Naive thymus-derived CD8-positive, alpha-beta T cell (primary cell): Measurements from ENCODE around the gene GALNT18. TPM values are rescaled to one million over a fixed set of nuclear protein-coding genes. Genes with fewer than 3 reads are reported as not detected.

Source experiments
- ATAC-seq, 2 donors: fragments of 150-1000 bp; cut with Tn5 transposase in 1 of 2; sonication (Bioruptor Pico), chemical (Tn5 transposase) in 1 of 2; 1 replicate in 1 of 2; 2 replicates in 1 of 2; pipeline ENCODE4 v1.10.0; 2021; ENCODE audit warnings: mild to moderate bottlenecking in 2 of 2, moderate library complexity in 2 of 2
- POLR2A ChIA-PET: fragments of 350-600 bp; sonication (Branson Sonifier 250); formaldehyde crosslinking; loops from one replicate; lab custom pipeline; 2021; ENCODE audit warnings: antibody characterized with exemption; lab: Charles Lee
- DNase-seq, 10 donors: peaks; one replicate each; pipeline versions ENCODE4 v3.0.0 to v3.0.0-alpha.2; 2020 to 2022
- H3K27ac Mint-ChIP-seq, 10 donors: one replicate each; pipeline ENCODE4 v1.8.0; 2020 to 2022; ENCODE audit warnings: mild to moderate bottlenecking in 10 of 10, mixed read lengths in 10 of 10, moderate library complexity in 4 of 10, inconsistent platforms in 1 of 10
- H3K27me3 Mint-ChIP-seq, 5 donors: one replicate each; pipeline ENCODE4 v1.8.0; 2021 to 2022; ENCODE audit warnings: mixed read lengths in 5 of 5
- H3K36me3 Mint-ChIP-seq, 3 donors: one replicate each; pipeline ENCODE4 v1.8.0; 2020 to 2022; ENCODE audit warnings: mixed read lengths in 3 of 3, mild to moderate bottlenecking in 2 of 3, inconsistent platforms in 1 of 3
- H3K4me1 Mint-ChIP-seq, 4 donors: one replicate each; pipeline ENCODE4 v1.8.0; 2021 to 2022; ENCODE audit warnings: mixed read lengths in 4 of 4
- H3K4me3 Mint-ChIP-seq, 10 donors: one replicate each; pipeline ENCODE4 v1.8.0; 2020 to 2022; ENCODE audit warnings: mild to moderate bottlenecking in 10 of 10, mixed read lengths in 10 of 10, moderate library complexity in 6 of 10, inconsistent platforms in 1 of 10
- H3K9me3 Mint-ChIP-seq, 9 donors: one replicate each; pipeline ENCODE4 v1.8.0; 2020 to 2022; ENCODE audit warnings: mixed read lengths in 9 of 9, mild to moderate bottlenecking in 3 of 9, inconsistent platforms in 1 of 9, moderate library complexity in 1 of 9
- polyA plus RNA-seq, 3 donors: library from polyadenylated mRNA; unstranded; fragments of 300-500 nt; fragmentation: Illumina TruSeq; gene quantifications; one replicate each; pipeline ENCODE4 v1.2.3, GENCODE V29; 2021
- total RNA-seq, 8 experiments: library from RNA in 2 of 8; stranded (reverse) in 2 of 8; gene quantifications; one replicate each; pipeline ENCODE4 v1.2.3 and lab custom pipeline; 2021 to 2026

The GALNT18 gene
- total and polyA plus RNA-seq, 5 experiments from 2014 or later: not detected

DNA sequence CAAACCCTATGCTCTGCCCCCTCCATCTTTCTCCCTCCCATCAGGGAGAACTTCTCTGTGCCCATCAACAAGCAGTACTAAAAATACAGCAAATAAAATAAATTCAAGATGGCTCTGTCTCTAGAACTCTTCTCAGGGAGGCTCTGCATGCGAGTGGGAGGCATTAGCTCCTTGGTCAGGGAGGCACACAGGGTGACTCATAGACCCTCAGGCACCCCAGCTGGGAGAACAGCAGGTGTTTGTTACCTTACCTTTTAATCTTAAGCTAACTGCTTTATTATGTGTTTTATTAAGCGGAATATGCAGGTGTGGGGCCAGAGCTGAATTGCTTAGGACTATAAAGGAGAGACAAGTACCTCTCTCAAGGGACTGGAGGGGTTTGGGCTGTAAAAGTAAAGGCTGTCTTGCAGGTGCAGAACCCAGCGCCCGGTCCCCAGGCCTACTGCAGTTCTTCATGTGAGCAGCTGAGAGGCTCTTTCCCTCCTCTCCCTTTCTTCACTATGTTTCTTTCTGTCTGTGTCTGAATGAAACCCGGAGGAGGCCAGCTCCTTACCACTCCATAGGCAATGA, 289.6 kb downstream of the GALNT18 start:
- H3K4me1 Mint-ChIP-seq: no peaks in the 10 kb centered on the region

DNA sequence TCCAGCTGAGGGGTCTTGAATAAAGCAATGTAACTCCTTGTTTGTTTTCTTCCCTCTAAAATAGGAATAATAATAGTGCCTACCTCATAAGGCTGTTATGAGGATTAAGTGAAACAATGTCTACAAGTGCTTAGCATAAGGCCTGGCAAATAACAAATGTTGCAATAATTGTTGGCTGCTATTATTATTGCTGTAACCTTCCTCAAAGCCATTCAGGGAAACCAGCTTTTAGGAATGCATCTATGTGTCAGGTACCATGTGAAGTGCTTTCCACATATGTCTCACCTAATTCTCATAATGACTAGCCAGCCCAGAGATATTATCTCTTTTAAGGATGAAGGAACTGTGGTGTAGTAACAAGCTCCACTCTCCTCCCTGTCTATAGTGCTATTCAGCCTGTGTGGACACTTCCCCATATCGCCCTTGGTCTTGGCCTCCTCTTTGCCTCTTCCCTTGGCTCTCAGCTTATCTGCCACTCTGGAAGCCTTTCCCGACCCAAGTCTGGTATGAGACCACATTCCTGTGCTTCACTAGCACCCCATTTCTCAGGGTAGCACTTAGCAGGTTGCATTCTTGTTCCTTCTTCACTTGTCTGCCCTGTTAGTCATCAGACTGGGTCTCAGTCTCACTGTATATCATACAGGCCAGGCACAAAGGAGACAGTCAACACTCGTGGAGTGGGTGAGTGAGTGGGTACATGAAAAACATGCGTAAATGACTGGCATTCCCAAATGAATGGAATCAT, 292.6 kb downstream of the GALNT18 start:
- DNase-seq (no peak), ATAC-seq (no peak)
- POLR2A ChIA-PET: no interaction called here
- peak overlapping the region in 1 of 10 donors; percentile 25 for H3K27ac Mint-ChIP-seq
- peaks cover 0 to 2% (median 0%) of the 10 kb centered on the region in 9 donors for H3K9me3 Mint-ChIP-seq
- no peaks in the 10 kb centered on the region for H3K4me1 Mint-ChIP-seq
- H3K27me3 Mint-ChIP-seq: peaks cover 0 to 6% (median 0%) of the 10 kb centered on the region in 5 donors
- no peak overlapping the region for H3K4me3 Mint-ChIP-seq
- H3K36me3 Mint-ChIP-seq: no peaks in the 10 kb centered on the region

More for the DNA sequence above, 289.6 kb downstream of the GALNT18 start:
- peaks cover 0 to 7% (median under 1%) of the 10 kb centered on the region in 5 donors for H3K27me3 Mint-ChIP-seq
- POLR2A ChIA-PET: no interaction called here
- H3K9me3 Mint-ChIP-seq: no peaks in the 10 kb centered on the region
- no peak overlapping the region for H3K4me3 Mint-ChIP-seq
- no peak for ATAC-seq
- H3K27ac Mint-ChIP-seq: no peak overlapping the region
- H3K36me3 Mint-ChIP-seq: no peaks in the 10 kb centered on the region
- DNase-seq: no peak

DNA sequence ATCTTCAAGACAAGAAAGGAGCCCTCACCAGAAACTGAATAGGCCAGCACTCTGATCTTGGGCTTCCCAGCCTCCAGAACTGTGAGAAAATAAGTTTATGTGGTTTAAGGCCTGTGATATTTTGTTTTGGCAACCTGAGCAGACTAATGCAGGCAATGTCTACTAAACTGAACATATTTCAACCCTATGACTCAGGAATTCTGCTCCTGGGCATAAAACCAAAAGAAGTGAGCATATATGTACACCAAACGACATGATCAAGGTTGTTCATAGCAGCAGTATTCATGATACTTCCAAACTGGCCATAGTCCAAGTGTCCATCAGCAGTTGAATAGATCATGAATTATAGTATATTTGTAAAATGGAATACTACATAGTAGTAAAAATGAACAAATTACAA, 297.7 kb downstream of the GALNT18 start:
- Mint-ChIP-seq H3K4me1 (no peaks in the 10 kb centered on the region), H3K27me3 (peaks cover 0 to 10% (median 0%) of the 10 kb centered on the region in 5 donors), H3K36me3 (peaks cover 0 to 20% (median 0%) of the 10 kb centered on the region in 3 donors), H3K4me3 (no peak overlapping the region), H3K27ac (no peak overlapping the region), H3K9me3 (peaks cover 0 to 22% (median 6%) of the 10 kb centered on the region in 9 donors)
- DNase-seq: no peak
- ATAC-seq: no peak
- POLR2A ChIA-PET: no interaction called here

DNA sequence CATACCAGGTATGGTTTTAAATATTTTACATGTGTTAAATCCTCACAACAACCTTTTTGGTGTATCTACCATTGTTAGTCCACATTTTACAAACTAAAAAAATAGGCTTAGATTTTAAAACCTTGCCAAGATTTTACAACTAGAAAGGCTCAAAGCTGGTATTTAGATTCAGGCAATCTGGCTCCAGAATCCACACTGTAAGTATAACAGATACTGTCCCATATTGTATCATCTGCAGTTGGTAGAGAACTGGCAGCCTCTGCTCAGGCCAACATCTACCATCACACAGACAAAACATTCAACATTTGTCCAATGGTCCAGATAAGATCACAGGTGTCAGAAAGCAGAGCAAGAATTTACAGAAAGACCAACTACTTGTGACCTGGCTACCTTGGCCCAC, 299.7 kb downstream of the GALNT18 start:
- H3K27ac Mint-ChIP-seq: no peak overlapping the region
- DNase-seq (no peak), ATAC-seq (no peak)
- H3K4me1 Mint-ChIP-seq: no peaks in the 10 kb centered on the region
- H3K36me3 Mint-ChIP-seq: peaks cover 0 to 20% (median 0%) of the 10 kb centered on the region in 3 donors
- peaks cover 0 to 22% (median 6%) of the 10 kb centered on the region in 9 donors for H3K9me3 Mint-ChIP-seq
- POLR2A ChIA-PET: no interaction called here
- peaks cover 0 to 6% (median 0%) of the 10 kb centered on the region in 5 donors for H3K27me3 Mint-ChIP-seq
- H3K4me3 Mint-ChIP-seq: no peak overlapping the region

DNA sequence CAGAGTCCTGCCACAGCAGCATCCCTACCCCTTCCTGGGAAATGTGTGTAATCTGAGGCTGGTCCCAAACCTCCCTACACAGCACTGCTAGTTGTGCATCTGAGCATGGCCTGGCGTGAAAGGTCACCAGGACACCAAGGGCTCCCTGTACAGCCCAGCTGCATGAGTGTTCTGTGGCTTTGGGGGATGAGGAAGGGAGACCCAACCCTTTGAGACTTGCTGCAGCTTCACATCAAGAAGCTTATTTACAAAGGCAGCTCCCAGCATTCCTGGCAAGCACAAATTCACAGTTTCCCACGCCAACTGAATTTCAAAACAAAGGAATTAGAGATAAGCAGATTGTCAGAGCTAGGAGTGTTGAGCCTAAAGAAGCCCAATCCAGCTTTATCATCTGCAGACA, 301.0 kb downstream of the GALNT18 start:
- H3K27ac Mint-ChIP-seq: no peak overlapping the region
- H3K27me3 Mint-ChIP-seq: peaks cover 0 to 4% (median 0%) of the 10 kb centered on the region in 5 donors
- H3K4me1 Mint-ChIP-seq: no peaks in the 10 kb centered on the region
- H3K4me3 Mint-ChIP-seq: no peak overlapping the region
- H3K36me3 Mint-ChIP-seq: peaks cover 0 to 20% (median 0%) of the 10 kb centered on the region in 3 donors
- ATAC-seq (no peak), DNase-seq (no peak)
- H3K9me3 Mint-ChIP-seq: peaks cover 0 to 22% (median 6%) of the 10 kb centered on the region in 9 donors
- POLR2A ChIA-PET: no interaction called here

DNA sequence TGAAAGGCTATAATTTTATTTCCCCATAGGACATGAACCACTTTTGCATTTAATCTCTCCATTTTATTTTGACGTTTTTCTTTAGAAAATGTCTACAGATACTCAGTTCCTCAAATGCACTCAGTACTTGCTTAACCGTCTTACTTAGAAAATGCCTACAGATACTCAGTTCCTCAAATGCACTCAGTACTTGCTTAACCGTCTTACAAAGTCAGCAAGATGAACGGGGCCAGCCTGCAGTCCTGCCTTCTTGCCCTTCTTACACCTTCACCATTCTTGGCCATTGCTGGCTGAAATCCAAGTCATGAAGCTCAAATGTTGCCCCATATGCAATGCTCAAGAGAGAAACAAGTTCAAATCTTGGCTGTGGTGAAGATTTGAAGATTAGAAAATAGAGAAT, 302.8 kb downstream of the GALNT18 start:
- no peak for ATAC-seq

DNA sequence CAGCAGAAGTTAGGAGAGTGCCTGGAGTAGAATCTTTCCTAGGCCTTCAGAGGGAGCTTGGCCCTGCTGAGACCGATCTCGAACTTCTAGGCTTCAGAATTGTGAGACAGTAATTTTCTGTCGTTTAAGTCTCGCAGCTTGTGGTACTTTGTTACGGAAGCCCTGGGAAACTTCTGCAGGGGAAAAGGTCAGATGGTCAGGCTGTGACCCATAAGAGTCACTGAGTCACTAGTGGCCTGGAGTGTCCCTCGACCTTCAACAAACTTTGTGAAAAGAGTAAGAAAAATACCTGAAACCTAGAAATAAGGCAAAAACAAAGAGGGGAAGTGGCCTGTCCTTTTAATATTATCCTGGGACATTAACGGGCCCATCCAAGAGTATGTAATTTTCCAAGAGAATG, 303.3 kb downstream of the GALNT18 start:
- DNase-seq: no peak
- no peak for ATAC-seq
- H3K27me3 Mint-ChIP-seq: peaks cover 0 to 4% (median 0%) of the 10 kb centered on the region in 5 donors
- no peaks in the 10 kb centered on the region for H3K4me1 Mint-ChIP-seq
- POLR2A ChIA-PET: no interaction called here
- H3K36me3 Mint-ChIP-seq: peaks cover 0 to 15% (median 0%) of the 10 kb centered on the region in 3 donors
- peak overlapping the region in 1 of 10 donors; percentile 34 for H3K27ac Mint-ChIP-seq
- peaks cover 0 to 15% (median 4%) of the 10 kb centered on the region in 9 donors for H3K9me3 Mint-ChIP-seq
- no peak overlapping the region for H3K4me3 Mint-ChIP-seq

More for the DNA sequence above, 302.8 kb downstream of the GALNT18 start:
- Mint-ChIP-seq H3K27me3 (peaks cover 0 to 4% (median 0%) of the 10 kb centered on the region in 5 donors), H3K27ac (no peak overlapping the region), H3K36me3 (peaks cover 0 to 20% (median 0%) of the 10 kb centered on the region in 3 donors), H3K9me3 (peaks cover 0 to 20% (median 5%) of the 10 kb centered on the region in 9 donors), H3K4me1 (no peaks in the 10 kb centered on the region), H3K4me3 (no peak overlapping the region)
- DNase-seq: no peak
- POLR2A ChIA-PET: no interaction called here

DNA sequence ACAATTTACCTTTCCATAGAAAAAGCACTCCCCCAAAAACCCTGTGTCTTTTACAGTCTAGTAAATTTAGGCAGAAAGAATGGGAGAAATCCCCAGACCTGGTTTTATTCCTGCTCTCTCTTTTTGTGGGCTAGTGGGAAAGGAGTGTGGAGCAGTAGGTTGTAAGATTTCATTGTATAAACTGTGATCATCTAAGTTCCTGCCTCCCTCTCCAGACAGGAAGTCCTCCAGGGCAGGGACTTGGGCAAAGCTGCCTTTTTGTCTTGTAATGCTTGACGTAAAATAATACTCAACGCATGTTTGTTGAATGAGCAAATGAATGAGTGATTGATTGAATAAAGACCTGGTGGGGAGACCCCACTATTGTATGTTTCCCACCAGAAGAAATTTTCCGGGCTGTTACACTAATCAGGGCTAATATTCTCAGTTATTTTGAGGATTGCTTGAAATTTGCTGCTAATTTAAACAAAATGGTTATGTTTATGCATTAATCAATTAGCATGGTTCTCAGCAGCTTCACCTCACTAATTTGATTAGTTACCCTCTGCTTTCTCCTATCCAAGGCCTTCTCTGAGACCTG, 305.1 kb downstream of the GALNT18 start:
- Mint-ChIP-seq H3K27me3 (peaks cover 0 to 4% (median 0%) of the 10 kb centered on the region in 5 donors), H3K9me3 (no peaks in the 10 kb centered on the region), H3K27ac (no peak overlapping the region), H3K4me1 (no peaks in the 10 kb centered on the region), H3K4me3 (no peak overlapping the region), H3K36me3 (no peaks in the 10 kb centered on the region)
- POLR2A ChIA-PET: no interaction called here
- DNase-seq (no peak), ATAC-seq (no peak)

DNA sequence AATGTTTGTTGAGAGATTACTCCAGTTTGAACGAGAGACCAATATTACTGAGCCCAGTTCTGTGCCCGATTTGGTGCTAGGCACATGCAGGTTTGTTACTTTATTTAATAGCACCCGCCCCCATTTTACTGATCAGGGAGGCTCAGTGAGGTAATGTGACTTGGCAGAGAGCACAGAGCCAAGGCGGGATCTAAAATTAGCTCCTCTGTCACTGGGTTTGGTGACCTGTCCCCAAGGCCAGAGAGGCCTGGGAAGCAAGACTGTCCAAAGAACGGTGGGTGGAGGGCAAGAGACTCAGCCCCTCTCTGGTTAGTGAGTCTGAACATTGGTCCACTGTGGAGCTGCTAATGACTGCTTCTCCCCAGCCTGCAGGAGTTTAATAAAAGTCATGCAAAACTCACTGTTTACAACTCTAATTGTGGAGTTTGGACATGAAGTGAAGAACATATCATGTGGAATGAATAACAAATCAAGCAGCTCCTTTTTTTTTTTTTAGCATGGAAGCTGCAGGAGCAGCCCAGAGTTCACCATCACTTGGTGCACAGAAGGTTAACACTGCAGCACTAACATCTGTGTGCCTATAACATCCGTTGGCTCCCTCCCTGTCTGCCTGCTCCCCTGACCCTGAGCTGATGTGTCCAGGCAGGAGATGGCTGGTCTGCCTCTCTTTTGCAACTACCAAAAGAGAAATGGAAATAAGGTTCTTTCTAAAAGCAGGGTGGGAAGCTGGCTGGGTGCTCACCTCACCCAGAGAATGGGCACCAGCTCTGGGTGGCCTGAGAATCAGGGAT, 307.7 kb downstream of the GALNT18 start:
- Mint-ChIP-seq H3K4me3 (no peak overlapping the region), H3K27me3 (peaks cover 0 to 7% (median 0%) of the 10 kb centered on the region in 5 donors), H3K27ac (no peak overlapping the region), H3K4me1 (peaks cover 2 to 9% (median 6%) of the 10 kb centered on the region in 4 donors), H3K9me3 (peaks cover 0 to 8% (median 0%) of the 10 kb centered on the region in 9 donors), H3K36me3 (no peaks in the 10 kb centered on the region)
- ATAC-seq: no peak
- DNase-seq: no peak
- POLR2A ChIA-PET: no interaction called here

DNA sequence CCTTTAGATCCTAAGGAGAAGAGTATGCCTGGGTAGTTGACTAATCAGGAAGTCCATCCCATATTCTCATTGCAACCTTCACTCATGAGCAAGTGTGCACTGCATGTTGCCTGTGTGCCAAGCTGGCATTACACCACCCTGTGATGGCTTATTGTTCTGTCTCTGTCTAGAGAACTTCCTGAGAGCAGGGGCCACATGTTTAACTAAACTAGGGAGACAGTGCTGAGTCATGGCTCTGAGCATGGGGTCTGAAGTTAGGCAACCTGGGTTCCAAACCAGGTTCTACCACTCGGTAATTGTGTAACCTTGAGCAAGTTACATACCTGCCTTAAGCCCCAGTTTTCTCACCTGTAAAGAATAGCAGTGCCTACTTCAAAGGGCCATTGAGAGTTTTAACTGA, 308.4 kb downstream of the GALNT18 start:
- POLR2A ChIA-PET: no interaction called here
- H3K4me1 Mint-ChIP-seq: peaks cover 2 to 9% (median 6%) of the 10 kb centered on the region in 4 donors
- no peak overlapping the region for H3K4me3 Mint-ChIP-seq
- no peak overlapping the region for H3K27ac Mint-ChIP-seq
- H3K36me3 Mint-ChIP-seq: no peaks in the 10 kb centered on the region
- H3K9me3 Mint-ChIP-seq: peaks cover 0 to 15% (median 0%) of the 10 kb centered on the region in 9 donors
- DNase-seq (no peak), ATAC-seq (no peak)
- peaks cover 0 to 10% (median 3%) of the 10 kb centered on the region in 5 donors for H3K27me3 Mint-ChIP-seq

DNA sequence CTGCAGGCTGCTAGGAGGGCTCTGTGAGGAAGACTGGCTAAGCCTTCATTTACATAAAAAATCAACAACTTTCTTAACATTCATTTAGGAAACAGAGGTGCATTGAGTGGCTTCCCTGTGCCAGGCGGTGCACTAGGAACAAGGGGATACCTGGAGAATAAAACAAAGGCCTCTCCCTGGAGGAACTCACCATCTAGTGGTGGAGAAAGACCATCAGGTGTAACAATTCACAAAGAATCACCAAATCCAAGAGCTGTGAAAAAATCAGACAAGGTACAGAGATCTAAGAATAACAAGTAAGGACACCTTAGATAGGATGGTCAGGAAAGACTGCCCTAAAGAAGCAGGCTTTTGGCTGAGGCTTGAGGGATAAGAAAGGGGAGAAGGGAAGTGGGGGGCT, 309.1 kb downstream of the GALNT18 start:
- peak overlapping the region in 1 of 10 donors; percentile 6 for H3K27ac Mint-ChIP-seq
- no peak overlapping the region for H3K4me3 Mint-ChIP-seq

DNA sequence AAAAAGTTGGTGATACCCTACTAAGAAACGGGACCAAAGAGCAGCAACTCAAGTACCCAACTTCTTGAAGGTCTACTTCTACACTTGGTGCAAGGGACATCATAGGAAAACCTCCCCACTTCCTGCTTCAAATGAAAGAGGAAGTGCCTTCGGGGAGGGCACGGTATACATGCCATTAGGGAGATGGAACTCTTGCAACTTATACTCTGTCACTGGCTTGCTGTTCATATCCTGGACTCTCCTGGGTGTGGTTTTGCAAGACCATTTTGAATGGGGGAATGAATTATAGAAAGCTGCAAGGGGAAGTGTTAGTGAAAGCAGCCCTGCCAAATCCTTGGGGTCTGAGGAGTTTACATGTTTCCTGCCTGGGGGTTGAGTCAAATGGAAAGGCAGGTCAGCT, 310.6 kb downstream of the GALNT18 start:
- POLR2A ChIA-PET: no interaction called here
- no peak overlapping the region for H3K27ac Mint-ChIP-seq
- peaks cover 5 to 9% (median 6%) of the 10 kb centered on the region in 4 donors for H3K4me1 Mint-ChIP-seq
- H3K4me3 Mint-ChIP-seq: peak overlapping the region in 2 of 10 donors; percentile 11 to 46
- H3K36me3 Mint-ChIP-seq: no peaks in the 10 kb centered on the region
- ATAC-seq: no peak
- H3K27me3 Mint-ChIP-seq: peaks cover 0 to 15% (median 3%) of the 10 kb centered on the region in 5 donors
- H3K9me3 Mint-ChIP-seq: peaks cover 0 to 18% (median 0%) of the 10 kb centered on the region in 9 donors
- no peak for DNase-seq

More for the DNA sequence above, 309.1 kb downstream of the GALNT18 start:
- no peaks in the 10 kb centered on the region for H3K36me3 Mint-ChIP-seq
- H3K9me3 Mint-ChIP-seq: peaks cover 0 to 18% (median 0%) of the 10 kb centered on the region in 9 donors
- POLR2A ChIA-PET: no interaction called here
- H3K27me3 Mint-ChIP-seq: peaks cover 0 to 12% (median 3%) of the 10 kb centered on the region in 5 donors
- DNase-seq (no peak), ATAC-seq (no peak)
- peaks cover 2 to 9% (median 6%) of the 10 kb centered on the region in 4 donors for H3K4me1 Mint-ChIP-seq
